Activated T-cell treated with anti-CD3 and anti-CD28 coated beads for 1 hour (primary cell): Measurements from ENCODE around the gene ANKRD22.
"Not testable (repeated sequence)": the region's sequence is repeated elsewhere in the genome, so short reads cannot be mapped to it uniquely, and the experiment has no call there.

Experiments
- DNase-seq: peaks from one replicate; pipeline ENCODE4 v3.0.0-alpha.2; 2020; ENCODE audit warnings: low read depth

ANKRD22 gene

DNA sequence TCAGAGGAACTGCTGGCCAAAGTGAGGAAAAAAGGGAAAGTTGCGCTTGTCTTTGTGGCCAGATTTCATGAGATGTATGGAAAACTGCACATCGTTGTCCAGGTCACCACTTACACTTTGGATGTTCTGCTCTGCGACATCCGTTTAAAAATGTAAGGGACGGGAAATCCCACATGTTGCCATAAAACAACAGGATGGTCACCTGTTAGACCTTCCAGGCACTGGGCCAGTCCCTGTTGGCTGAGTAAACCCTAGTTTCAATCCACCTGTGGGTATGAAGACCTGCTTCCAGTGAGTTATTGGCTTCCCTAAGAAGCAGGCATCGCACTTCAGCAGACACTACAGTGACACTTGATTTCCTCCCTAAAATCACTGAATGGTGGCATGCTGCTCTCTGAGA is 25.7 kb upstream of the ANKRD22 start:
- no peak for DNase-seq

DNA sequence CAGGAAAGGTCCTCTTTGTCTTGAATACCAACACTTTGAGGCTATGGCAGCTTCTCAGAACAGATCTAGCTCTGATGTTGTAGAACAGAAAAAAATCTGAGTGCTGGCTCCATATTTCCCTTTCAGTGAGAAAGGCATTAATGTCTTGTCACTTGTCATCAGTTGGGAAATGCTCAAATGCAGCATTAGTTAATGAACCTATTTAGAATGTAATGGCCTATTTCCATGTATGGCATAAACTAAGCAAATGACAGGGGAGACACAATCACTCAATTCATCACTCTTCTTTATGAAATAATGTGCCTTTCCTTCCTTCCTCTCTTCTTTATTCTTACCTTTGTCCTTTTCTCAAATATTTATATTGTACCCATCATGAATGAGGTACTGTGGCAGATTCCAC is 23.4 kb upstream of the ANKRD22 start:
- no peak for DNase-seq

- no peak for DNase-seq
Measured at GRCh38 chr10:88874281-88874680, 22.6 kb upstream of the ANKRD22 start.

DNA sequence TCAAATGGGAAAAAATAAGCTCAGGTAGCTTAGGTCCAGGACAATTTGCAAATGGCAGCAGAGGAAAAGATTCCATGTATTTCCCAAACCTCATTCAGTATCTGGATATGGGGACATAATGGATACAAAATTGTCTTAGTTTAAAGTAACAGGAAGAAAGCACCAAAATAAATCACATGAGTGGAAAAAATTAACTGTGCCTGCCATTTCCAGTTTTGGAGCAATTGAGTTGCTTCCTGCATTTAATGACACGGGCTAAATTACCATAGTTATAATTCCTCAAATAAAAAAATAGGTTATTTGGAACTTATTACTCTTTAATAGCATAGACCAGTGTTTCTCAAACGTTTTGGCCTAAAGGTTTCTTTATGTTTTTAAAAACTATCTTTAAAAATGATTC is 22.1 kb upstream of the ANKRD22 start:
- DNase-seq = no peak

DNA sequence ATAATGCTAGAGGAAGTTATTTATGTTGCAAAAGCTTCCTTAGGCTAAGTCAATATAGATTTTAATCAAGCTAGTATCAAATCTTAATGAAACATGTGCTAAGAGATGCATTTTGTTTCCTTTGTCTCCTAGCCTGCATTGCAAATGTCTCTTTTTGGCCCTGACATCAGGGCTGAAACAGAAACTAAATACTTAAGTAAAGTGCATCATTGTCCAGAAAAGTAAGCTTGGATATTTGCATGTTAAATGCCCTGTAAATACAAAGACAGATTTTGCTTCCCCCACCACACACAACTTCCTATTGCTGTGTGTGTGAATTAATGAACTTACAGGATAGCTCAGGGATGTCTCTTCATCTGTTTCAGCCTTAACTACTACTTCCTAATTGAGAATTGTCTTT is 18.4 kb upstream of the ANKRD22 start:
- no peak for DNase-seq

DNA sequence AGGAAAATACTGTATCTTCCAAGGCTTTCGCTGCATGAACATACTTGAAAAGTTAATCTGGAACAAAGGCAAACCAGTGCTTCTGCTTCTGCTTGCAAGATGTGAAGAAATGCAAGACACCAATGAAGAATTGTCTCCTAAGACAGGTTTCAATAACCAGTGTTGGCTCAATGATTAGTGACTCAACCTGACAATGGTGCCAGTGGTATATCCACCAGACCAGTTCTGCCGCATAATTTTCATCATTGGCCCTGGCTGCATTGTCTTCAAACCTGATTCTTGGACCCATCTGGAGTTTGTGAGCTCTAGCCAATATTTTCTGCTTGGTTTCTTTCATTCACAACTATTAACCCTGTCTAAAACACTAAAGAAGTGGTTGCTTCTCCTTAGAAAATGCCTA is 14.8 kb upstream of the ANKRD22 start:
- DNase-seq = no peak

- no peak for DNase-seq
Measured at GRCh38 chr10:88865281-88865876, 13.7 kb upstream of the ANKRD22 start.

DNA sequence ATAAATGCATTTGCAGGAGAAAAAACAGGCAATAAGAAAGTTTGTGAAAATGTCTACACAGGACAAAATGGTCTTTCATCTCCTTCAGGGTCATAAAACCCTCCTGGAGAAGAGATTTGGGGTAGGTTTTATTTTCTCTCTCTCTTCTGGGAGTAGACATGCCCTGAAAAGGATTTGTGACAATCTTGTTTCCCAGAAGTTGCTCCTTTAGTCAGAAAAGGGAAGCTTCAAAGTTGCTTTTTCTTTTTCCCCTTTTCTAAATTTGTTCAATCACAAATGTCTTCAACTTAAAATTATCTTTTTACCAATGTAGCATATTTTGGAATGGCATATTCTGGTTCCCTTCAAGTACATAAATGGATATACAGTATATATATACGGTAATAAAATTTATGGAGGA is 9.4 kb upstream of the ANKRD22 start:
- DNase-seq = no peak

- no peak for DNase-seq
Measured at GRCh38 chr10:88858491-88858890, 6.8 kb upstream of the ANKRD22 start.

DNA sequence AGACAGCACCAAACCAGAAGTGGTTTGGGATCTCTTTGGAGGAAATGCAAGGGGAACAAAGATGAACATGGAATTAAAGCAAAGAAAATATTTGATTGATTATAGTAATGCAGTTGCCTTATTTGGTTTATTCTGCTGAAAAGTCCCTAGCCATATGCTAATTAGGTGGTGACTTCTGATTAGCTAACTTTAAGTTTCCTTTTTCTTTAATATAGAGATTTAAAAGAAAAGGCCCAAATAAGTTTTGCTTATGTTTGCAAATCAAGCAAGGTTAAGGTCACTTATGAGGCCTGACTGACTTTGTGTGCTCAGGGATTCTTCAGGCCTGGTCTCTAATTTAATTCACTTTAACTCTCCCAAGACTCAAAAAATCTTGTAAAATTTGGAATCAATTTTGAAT is 6.2 kb upstream of the ANKRD22 start:
- DNase-seq = no peak

GRCh38 chr10:88854684-88855083 is 3.0 kb upstream of the ANKRD22 start:
- no peak for DNase-seq

DNA sequence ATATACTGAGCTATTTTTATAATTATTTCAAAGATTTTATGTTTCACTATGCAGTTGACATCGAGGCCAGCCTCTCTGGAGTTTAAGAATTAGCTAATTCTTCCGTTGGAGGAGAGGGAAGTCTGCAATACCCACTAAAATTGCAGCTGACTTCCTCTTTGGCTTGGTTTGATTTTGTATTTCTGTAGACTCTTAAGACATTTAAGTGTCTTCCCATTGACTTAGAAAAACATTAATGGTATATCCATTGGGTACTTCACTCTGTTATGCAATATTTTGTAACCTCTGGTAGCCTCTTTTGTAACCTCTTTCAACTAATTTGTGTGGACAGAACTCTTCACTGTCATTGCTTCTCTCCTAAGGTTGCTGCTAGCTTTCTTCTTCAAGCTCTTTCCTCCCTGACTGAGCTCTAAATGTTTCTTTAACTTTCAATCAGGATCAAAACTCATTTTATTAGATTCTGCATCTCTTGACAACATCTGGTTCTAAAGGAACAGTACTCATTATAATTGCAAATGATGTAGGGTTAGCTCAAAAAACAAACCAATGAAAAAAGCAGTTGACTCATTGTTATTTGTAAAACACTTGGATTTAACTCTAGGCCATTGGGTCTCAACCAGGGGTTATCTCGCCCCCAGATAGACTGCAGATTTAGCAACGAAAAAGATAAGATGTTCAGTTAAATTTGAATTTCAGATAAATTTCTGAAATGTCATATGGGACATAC is 1.7 kb upstream of the ANKRD22 start:
- DNase-seq = no peak

- DNase-seq = no peak
Measured at GRCh38 chr10:88852327-88852726, 683 bp upstream of the ANKRD22 start.

- DNase-seq = no peak
Measured at GRCh38 chr10:88850712-88851111, 932 bp downstream of the ANKRD22 start.

GRCh38 chr10:88849234-88849633 is 2.4 kb downstream of the ANKRD22 start:
- DNase-seq = no peak

DNA sequence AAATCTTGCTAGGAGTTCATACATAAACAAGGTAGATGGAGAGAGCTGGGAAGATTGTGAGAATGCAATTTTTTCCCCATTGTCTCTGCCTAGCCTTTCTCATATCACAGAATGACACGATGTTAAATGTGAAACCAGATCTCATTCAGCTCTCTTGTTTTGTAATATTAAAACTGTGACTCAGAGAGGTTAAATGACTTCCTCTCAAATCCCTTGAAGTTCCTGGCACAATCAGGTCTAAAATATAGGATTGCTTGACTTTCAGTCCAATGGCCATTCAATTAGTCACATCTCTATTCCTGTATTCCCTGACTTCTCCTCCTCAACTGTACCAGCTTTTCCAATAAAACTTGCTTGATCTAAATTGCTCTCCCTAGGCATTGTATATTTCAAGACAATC is 3.1 kb downstream of the ANKRD22 start:
- no peak for DNase-seq

GRCh38 chr10:88843171-88843570 is 8.5 kb downstream of the ANKRD22 start:
- no peak for DNase-seq

- DNase-seq = no peak
Measured at GRCh38 chr10:88841316-88842111, 10.1 kb downstream of the ANKRD22 start.

DNA sequence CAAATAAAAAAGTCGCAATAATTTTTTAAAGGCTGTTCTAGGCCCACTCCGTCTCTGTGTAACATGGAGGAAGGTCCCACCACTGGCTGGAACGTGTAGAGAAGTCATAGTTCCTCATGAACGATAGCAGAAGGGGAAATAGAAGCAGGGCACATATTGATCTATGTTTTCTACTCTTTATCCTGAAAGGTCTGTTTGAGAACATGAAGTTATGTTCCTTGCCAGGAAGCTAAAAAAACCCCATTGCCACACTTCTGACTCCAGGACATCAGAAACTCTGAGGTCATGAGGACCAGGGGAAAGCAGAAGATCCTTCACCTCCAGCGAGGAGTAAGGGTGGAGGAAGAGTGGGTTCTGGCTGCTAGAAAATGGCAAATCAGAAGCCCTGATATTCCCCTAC is 10.8 kb downstream of the ANKRD22 start:
- DNase-seq = no peak

DNA sequence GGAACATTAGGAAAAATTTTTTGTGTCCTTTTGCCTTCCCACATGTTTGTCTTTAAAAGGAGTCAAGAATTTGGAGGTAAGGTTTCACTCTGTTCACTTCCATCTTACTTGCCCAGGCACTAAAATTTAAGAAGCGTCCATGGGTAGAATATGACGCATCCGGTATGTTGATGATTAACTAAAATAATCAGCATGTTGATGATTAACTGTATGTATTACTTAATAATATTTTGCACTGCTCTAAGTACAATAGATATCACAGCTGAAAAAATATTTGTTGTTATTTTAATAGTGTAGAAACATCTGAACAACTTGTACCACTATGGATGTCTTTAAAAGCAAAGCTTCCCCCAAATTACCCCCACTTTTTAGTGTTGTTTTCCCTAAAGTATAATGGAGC is 11.5 kb downstream of the ANKRD22 start:
- DNase-seq = no peak

DNA sequence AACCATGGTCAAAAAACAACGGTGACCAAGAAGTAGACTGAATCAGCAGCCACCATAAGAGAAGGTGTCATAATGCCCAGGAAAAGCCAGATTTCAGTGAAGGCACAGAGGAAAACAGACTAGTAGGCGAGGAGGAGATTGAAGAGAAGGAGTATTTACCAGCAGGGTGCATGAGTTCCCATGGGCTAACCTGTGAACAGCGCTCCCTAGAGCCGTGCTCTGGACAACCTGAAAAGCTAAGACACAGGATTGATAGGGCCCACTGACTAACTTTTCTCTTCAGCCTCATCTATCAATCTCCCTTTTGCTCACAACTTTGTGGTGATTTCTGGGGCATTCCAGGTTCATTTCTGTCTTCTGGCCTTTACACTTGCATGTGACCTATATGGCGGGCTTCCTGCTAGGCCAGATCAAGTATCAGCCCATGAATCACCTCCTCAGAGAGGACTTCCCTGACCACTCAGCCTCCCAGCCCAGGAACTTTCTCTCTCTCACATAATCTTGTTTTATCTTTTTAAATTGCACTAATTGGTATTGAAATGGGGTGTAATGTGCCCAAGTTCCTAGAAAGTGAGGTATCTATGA is 12.8 kb downstream of the ANKRD22 start:
- DNase-seq = no peak

DNA sequence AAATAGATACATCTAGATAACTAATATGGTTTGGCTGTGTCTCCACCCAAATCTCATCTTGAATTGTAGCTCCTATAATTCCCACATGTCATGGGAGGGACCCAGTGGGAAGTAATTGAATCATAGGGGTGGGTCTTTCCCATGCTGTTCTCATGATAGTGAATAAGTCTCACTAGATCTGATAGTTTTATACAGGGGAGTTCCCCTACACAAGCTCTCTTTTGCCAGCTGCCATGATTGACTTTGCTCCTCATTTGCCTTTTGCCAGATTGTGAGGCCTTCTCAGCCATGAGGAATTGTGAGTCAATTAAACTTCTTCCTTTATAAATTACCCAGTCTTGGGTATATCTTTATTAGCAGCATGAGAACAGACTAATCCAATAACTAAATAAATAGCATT is 14.0 kb downstream of the ANKRD22 start:
- DNase-seq = not testable (repeated sequence)

DNA sequence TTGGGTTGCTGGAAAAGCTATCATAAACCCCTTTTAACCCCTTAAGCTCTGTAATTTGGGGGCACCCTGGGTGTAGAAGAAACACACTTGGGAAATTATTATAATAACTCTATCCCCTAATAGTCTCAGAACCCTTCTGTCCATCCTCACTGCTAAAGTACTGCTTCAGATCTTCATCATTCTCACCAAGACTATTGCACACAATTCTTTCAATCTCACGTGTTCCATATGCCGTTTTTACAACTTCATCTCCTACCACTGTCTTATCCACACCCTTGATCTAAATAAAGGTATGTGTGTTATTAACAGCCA is 15.8 kb downstream of the ANKRD22 start:
- DNase-seq = no peak
